Fibroblast of peridontal ligament (primary cell): ENCODE measurements around the gene LRRC8D.
A peak's percentile ranks its signal among the peaks of the same experiment; 100 is the strongest.
"Not testable (repeated sequence)": the region's sequence is repeated elsewhere in the genome, so short reads cannot be mapped to it uniquely, and the experiment has no call there.

Experiments used
- DNase-seq: peaks from one replicate; pipeline ENCODE4 v3.0.0-alpha.2; 2010; ENCODE audit errors: extremely low read depth

Gene LRRC8D

GRCh38 chr1:89955311-89956205, 134.7 kb downstream of the LRRC8D start:
- DNase-seq, result no peak

GRCh38 chr1:89957107-89957506, 136.3 kb downstream of the LRRC8D start:
- no peak for DNase-seq

- no peak for DNase-seq
Observed at GRCh38 chr1:89958851-89959654, 138.2 kb downstream of the LRRC8D start.

GRCh38 chr1:89959719-89960118, 138.9 kb downstream of the LRRC8D start:
- DNase-seq, result no peak

- peak; percentile 39 for DNase-seq
Observed at GRCh38 chr1:89962024-89962741, 141.4 kb downstream of the LRRC8D start.

GRCh38 chr1:89962742-89963075, 141.9 kb downstream of the LRRC8D start:
- DNase-seq, result peak; percentile 51

- no peak for DNase-seq
Observed at GRCh38 chr1:89965193-89965768, 144.4 kb downstream of the LRRC8D start.

- no peak for DNase-seq
Observed at GRCh38 chr1:89966656-89967055, 145.8 kb downstream of the LRRC8D start.

GRCh38 chr1:89971600-89971999, 150.8 kb downstream of the LRRC8D start:
- DNase-seq, result no peak

- no peak for DNase-seq
Observed at GRCh38 chr1:89972024-89972423, 151.2 kb downstream of the LRRC8D start.

GRCh38 chr1:89973471-89974127, 152.8 kb downstream of the LRRC8D start:
- DNase-seq, result no peak

GRCh38 chr1:89974256-89974655, 153.4 kb downstream of the LRRC8D start:
- DNase-seq, result no peak

GRCh38 chr1:89974696-89975470, 154.1 kb downstream of the LRRC8D start:
- DNase-seq, result peak; percentile 94

- DNase-seq, result no peak
Observed at GRCh38 chr1:89975540-89976125, 154.8 kb downstream of the LRRC8D start.

GRCh38 chr1:89978755-89979154, 157.9 kb downstream of the LRRC8D start:
- DNase-seq, result peak; percentile 29

GRCh38 chr1:89980605-89981004, 159.8 kb downstream of the LRRC8D start:
- peak; percentile 47 for DNase-seq

- not testable (repeated sequence) for DNase-seq
Observed at GRCh38 chr1:89982846-89983245, 162.0 kb downstream of the LRRC8D start.

- DNase-seq, result not testable (repeated sequence)
Observed at GRCh38 chr1:89984564-89985116, 163.8 kb downstream of the LRRC8D start.

- no peak for DNase-seq
Observed at GRCh38 chr1:89986020-89986419, 165.2 kb downstream of the LRRC8D start.
